ENCODE measurements around the gene IL17REL. TPM values are rescaled to one million over a fixed set of nuclear protein-coding genes. Genes with fewer than 3 reads are reported as not detected.

The IL17REL gene
- total RNA-seq, 1 donor from 2014 or later = 0.17 TPM

DNA sequence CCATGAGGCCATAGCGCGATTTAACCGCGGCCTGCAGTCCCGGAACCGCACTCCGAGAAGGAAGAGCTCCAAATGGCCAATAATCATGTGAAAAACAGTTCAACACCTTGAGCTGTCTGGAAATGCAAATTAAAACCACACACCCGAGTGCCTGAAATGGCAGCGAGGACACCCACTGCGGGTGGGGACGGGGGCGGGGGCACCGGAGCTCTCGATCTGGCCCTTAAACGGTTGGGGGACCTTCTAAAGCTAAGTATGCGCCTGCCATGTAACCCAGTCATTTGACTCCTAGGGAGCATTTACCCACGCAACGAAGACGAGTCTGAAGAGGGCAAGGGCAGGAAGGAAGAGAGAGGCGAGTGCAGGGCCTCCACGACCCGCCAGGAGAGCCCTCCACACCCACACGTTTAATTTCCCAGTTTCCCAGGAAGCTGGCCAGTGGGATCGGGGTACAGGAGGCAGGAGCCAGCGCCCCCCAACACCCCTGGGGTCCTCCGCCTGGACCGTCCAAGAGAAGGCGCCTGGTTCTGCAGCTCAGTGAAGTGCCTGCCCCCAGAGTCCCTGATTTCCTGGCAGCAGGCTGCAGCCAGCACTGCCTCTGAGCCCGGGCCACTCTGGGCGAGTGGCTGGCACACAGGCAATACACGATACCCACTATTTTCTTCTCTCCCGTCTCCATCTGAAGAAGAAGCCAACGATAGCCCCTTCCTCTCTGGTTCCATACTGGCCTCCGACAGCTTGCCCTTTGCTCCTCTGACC is 43.8 kb upstream of the IL17REL start:
- no peak for TF ChIP-seq CTCF (IDR thresholded peaks at IDR 0.05)
- no peak for DNase-seq (ENCODE audit: low spot score)
- Mint-ChIP-seq H3K27me3 (ENCODE audit: low read depth) (no peaks in the 10 kb centered on the region), H3K36me3 (ENCODE audit: low read depth) (peaks cover 8% of the 10 kb centered on the region), H3K4me3 (ENCODE audit: unreplicated experiment) (no peak overlapping the region), H3K9me3 (ENCODE audit: low read depth) (peaks cover 20% of the 10 kb centered on the region), H3K4me1 (ENCODE audit: low read depth) (peaks cover 15% of the 10 kb centered on the region), H3K27ac (ENCODE audit: unreplicated experiment) (no peak overlapping the region)

DNA sequence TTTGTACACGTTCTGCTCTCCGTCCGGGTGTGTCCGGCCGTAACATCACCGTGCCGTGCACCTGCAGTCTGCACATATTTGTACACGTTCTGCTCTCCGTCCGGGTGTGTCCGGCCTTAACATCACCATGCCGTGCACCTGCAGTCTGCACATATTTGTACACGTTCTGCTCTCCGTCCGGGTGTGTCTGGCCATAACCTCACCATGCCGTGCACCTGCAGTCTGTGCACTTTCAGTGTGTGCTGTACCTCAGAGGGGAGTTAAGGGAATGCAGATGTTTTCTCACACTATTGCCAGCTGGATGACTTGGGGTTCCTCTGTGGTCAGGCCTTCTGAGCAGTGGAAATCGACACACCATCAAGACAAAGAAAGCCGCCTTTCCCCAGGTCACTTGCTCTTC is 41.3 kb upstream of the IL17REL start:
- H3K4me3 Mint-ChIP-seq (ENCODE audit: unreplicated experiment) = no peak overlapping the region
- no peak overlapping the region for H3K27ac Mint-ChIP-seq (ENCODE audit: unreplicated experiment)
- peaks cover 8% of the 10 kb centered on the region for H3K36me3 Mint-ChIP-seq (ENCODE audit: low read depth)
- H3K27me3 Mint-ChIP-seq (ENCODE audit: low read depth) = no peaks in the 10 kb centered on the region
- DNase-seq (ENCODE audit: low spot score) = no peak
- no peak for TF ChIP-seq CTCF (IDR thresholded peaks at IDR 0.05)
- H3K9me3 Mint-ChIP-seq (ENCODE audit: low read depth) = peaks cover 24% of the 10 kb centered on the region
- peaks cover 13% of the 10 kb centered on the region for H3K4me1 Mint-ChIP-seq (ENCODE audit: low read depth)

- no peak for TF ChIP-seq CTCF (IDR thresholded peaks at IDR 0.05)
- no peak overlapping the region for H3K27ac Mint-ChIP-seq (ENCODE audit: unreplicated experiment)
- no peaks in the 10 kb centered on the region for H3K27me3 Mint-ChIP-seq (ENCODE audit: low read depth)
- peaks cover 12% of the 10 kb centered on the region for H3K4me1 Mint-ChIP-seq (ENCODE audit: low read depth)
- H3K9me3 Mint-ChIP-seq (ENCODE audit: low read depth) = peaks cover 24% of the 10 kb centered on the region
- DNase-seq (ENCODE audit: low spot score) = no peak
- no peak overlapping the region for H3K4me3 Mint-ChIP-seq (ENCODE audit: unreplicated experiment)
- peaks cover 8% of the 10 kb centered on the region for H3K36me3 Mint-ChIP-seq (ENCODE audit: low read depth)
Measured at GRCh38 chr22:50051930-50052329, 39.4 kb upstream of the IL17REL start.

DNA sequence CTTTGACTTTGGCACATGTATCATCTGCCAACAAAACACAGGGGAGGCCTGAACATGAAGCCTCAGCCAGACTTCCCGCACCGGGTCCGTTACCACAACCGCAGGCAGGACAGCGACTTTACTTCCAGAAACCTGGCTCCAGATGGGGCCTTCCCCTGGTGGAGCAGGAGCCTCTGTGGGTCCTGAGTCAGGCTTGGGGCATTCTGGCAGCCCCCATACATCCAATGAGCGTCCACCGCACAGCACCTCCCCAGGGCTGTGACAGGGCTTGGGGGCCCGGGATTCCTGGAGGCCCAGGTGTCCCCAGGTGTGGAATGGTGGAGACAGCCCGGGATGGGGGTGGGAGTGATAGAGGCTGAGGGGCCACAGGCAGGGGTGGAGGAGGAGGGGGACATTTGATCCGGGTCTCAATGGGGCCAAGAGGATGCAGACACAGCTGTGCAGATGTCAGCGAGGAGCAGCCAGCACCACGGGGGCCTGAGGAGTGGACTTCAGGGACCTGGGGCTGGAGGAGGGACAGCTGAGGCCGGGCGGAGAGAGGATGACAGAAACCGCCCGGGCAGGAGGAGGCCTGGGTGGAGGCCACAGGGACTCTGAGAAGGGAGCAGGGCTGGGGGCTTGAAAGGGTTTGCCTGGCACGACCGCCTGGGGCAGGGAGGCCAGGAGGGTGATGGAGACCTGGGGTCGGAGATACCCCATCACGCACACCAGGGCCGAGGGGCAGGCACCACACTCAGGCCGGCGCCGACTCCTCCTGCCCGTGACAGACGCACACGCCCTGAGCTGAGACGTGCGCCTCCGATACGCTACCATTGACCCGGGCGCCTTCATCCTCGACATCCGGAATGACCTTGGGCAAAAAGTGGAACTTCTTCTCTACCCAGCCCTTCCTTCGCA is 37.0 kb upstream of the IL17REL start:
- H3K4me1 Mint-ChIP-seq (ENCODE audit: low read depth) = peaks cover 10% of the 10 kb centered on the region
- no peak overlapping the region for H3K4me3 Mint-ChIP-seq (ENCODE audit: unreplicated experiment)
- no peak for TF ChIP-seq CTCF (IDR thresholded peaks at IDR 0.05)

DNA sequence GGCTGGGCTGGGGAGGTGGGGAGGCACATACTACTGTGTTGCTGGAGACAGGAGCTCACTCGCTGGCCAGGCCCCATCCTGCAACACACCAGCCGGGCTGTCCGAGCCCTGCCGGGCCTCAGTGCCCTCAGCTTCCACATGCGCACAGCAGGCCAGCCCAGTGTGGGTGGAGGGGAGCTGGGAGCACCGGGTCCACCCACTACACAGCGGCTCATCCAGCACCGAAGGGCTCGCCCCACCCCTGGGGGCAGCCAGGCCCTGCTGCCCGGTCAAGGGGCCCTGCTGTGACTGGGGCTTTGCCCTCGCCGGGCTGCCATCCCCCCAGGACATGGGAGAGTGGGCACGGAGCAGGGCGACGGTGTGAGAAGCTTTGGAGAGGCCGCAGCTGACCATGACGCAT is 36.3 kb upstream of the IL17REL start:
- peak; percentile 65 for DNase-seq (ENCODE audit: low spot score)
- H3K9me3 Mint-ChIP-seq (ENCODE audit: low read depth) = peaks cover 22% of the 10 kb centered on the region
- H3K4me3 Mint-ChIP-seq (ENCODE audit: unreplicated experiment) = no peak overlapping the region
- no peaks in the 10 kb centered on the region for H3K27me3 Mint-ChIP-seq (ENCODE audit: low read depth)
- peaks cover 10% of the 10 kb centered on the region for H3K4me1 Mint-ChIP-seq (ENCODE audit: low read depth)
- TF ChIP-seq CTCF (IDR thresholded peaks at IDR 0.05) = no peak
- peaks cover 6% of the 10 kb centered on the region for H3K36me3 Mint-ChIP-seq (ENCODE audit: low read depth)
- no peak overlapping the region for H3K27ac Mint-ChIP-seq (ENCODE audit: unreplicated experiment)

More for the DNA sequence above, 37.0 kb upstream of the IL17REL start:
- DNase-seq (ENCODE audit: low spot score) = peak; percentile 84
- Mint-ChIP-seq H3K27ac (ENCODE audit: unreplicated experiment) (no peak overlapping the region), H3K9me3 (ENCODE audit: low read depth) (peaks cover 24% of the 10 kb centered on the region), H3K36me3 (ENCODE audit: low read depth) (peaks cover 8% of the 10 kb centered on the region), H3K27me3 (ENCODE audit: low read depth) (no peaks in the 10 kb centered on the region)
